GM19043 (cell line): ENCODE data around the gene SLC4A1.

Source experiments
- ATAC-seq: cut with Tn5 transposase; IDR thresholded peaks from one replicate; pipeline ENCODE4 v1.9.1; 2021; ENCODE audit warnings: low read depth; ENCODE audit not compliant: unreplicated experiment

Gene SLC4A1

DNA sequence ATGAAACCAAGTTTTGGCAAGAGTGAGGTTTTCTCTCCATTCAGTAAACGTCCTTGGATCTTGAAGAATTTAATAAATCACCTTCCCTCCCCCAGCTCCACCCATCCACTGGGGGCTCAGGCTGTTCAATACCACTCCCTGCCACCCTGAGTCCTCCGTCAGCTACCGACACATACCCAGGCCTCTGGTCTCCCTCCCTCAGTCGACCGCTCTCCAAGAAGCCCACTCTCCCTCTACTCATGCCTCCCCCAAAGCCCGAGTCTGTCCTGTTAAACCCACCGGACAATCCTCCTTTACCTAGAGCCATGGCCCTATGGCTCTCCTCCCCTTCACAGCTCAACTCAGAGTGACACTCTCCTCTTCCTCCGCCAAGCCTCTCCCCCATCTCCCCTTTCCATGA, 19.7 kb upstream of the SLC4A1 start:
- no peak for ATAC-seq

GRCh38 chr17:44284024-44284400, 16.1 kb upstream of the SLC4A1 start:
- no peak for ATAC-seq

- no peak for ATAC-seq
Observed at GRCh38 chr17:44283344-44284023, 15.5 kb upstream of the SLC4A1 start.

- ATAC-seq = no peak
Observed at GRCh38 chr17:44282264-44282663, 14.3 kb upstream of the SLC4A1 start.

- no peak for ATAC-seq
Observed at GRCh38 chr17:44281570-44281969, 13.6 kb upstream of the SLC4A1 start.

GRCh38 chr17:44280392-44280937, 12.5 kb upstream of the SLC4A1 start:
- no peak for ATAC-seq

GRCh38 chr17:44279666-44280391, 11.9 kb upstream of the SLC4A1 start:
- peak; percentile 66 for ATAC-seq

DNA sequence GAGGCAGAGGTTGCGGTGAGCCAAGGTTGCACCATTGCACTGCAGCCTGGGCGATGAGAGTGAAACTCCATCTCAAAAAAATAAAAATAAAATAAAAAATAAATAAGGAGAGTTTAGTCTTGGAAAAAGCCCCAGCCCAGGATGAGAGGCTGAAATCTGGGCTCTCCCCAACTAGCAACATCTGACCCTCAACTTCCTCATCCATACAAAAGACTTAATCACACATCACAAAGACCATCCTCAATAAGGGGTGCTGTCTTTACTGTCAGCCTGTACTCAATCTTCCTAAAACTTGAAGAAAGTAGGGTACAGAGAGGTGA, 11.4 kb upstream of the SLC4A1 start:
- no peak for ATAC-seq

DNA sequence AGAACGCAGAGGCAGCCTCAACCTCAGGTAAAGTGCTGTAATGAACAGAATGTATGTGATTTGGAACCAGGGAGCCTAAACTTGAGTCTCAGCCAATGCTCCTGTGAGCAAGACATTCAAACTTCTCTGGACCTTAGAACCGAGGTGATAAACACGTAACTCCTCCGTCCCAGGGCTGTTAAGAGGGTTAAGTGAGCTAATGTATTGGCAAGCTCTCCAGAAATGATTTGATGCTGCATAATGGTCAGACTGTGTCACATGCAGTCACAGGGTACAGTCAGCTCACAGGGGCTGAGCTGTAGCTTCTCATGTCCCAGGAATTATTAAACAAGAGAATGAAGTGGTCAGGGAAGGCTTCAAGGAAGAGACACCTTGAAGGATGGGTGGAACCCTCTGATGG, 10.0 kb upstream of the SLC4A1 start:
- no peak for ATAC-seq

DNA sequence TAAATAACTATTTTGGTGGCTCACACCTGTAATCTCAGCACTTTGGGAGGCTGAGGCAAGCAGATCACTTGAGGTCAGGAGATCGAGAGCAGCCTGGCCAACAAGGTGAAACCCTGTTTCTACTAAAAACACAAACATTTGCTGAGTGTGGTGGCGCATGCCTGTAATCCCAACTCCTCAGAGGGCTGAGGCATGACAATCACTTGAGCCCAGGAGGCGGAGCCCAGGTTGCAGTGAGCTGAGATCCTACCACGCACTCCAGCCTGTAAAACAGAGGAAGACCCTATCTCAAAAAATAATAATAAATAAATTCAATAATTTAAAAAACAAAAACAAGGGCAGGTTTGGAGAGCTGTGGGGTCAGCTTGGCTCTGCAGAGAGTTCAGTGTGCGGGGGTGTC, 5.7 kb upstream of the SLC4A1 start:
- ATAC-seq = no peak

DNA sequence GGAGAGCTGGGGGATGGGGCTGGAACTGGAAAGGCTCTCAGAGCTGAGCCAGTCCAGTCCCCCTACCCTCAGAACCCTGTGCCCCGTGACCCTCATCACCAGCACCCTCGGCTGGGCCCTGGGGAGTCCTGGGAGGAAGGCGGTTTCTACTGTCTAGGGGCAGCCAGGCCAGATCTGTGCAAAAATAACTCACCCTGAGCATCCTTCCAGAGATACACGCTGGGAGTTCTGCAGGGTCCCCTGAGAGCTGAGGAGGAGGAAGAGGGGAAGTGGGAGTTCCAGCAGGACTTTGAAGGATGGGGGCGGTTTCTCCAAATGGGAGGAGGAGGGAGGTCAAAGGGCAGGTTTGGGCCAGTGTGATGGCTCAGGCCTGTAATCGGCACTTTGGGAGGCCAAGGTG, 5.0 kb upstream of the SLC4A1 start:
- no peak for ATAC-seq

DNA sequence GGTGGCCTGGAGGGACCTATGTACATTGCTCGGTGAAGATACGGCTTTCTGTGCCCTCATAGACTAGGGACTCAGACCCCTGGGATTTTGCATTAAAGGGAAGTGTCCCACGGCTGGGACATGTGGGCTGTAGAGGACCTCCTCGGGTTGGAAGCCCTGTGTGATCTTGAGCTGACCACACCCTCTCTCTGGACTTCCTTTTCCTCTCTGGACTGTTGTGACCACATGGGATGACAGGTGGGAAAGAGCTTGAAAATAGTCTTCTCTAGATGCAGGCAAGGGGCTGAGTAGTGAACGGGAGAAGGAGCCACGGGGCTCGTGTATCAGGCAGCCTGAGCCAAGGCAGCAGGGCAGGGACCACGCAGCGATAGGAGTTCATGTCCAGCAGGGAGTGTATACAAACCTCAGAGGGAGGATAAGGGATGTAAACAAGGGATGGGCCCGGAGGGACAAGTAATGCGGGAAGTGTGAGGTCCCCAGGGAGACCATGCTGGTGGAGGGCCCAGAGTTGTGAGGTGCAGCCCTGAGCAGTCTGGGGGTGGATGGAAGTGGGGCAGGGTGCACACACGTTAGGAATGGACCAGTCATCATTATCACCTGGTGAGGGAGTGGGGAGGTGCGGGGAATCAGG, 4.5 kb upstream of the SLC4A1 start:
- no peak for ATAC-seq

DNA sequence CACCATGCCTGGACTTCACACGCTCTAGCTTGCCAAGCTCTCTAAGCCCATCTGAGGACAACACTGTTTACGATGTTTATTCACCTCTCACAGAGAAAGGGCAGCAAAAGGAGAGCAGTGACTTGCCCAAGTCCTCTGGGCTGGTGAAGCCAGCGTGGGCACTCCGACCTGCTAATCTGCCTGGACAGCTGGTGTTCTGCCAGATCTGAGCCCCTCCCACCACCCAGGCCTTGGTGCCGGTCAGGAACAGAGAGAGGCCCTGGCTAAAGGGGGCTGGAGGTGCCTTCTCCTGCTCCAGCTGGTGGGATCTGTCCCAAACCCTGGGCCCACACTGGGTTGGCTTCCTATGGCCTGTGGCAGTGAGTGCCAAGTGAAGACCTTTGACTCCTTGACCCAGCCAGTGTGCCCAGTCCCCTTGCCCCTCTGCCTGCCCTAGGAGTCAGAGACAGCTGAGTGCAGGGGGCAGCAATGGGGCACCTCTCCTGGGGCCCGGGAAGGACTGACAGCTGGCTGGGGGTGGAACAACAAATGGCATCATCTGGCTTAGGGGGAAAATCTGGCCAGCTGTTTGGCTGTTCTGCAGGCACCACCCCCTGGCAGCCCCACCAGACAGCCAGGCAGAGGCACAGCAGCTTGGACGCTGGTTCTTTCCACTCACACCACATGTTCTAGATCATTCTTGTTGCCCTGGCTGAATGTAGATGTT, 1.8 kb upstream of the SLC4A1 start:
- no peak for ATAC-seq

- ATAC-seq = no peak
Observed at GRCh38 chr17:44268709-44269534, 987 bp upstream of the SLC4A1 start.

GRCh38 chr17:44267165-44267455, 825 bp downstream of the SLC4A1 start:
- no peak for ATAC-seq

- no peak for ATAC-seq
Observed at GRCh38 chr17:44266402-44267164, 1.4 kb downstream of the SLC4A1 start.

DNA sequence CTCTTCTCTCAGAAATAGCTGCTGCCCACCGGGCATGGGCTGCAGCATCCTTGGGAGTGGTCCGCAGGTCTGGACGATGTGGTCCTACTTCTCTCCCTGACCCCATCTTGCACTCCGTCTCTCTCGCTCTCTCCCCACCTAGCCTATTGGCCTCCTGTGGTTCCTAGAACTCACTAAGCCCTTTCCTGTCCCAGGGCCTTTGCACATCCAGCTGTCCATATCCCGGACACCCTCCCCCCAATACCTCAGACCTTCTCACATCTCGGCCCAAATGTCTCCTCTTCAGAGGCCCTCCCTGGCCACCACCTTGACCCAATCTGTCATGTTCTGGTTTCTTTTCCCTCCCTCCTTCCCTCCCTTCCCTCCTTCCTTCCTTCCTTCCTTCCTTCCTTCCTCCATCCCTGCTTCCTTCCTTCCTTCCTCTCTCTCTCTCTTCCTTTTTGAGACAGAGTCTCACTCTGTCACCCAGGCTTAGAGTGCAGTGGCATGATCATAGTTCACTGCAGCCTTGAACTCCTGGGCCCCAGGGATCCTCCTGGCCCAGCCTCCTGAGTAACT, 4.5 kb downstream of the SLC4A1 start:
- no peak for ATAC-seq

- ATAC-seq = no peak
Observed at GRCh38 chr17:44262654-44263225, 5.2 kb downstream of the SLC4A1 start.

- no peak for ATAC-seq
Observed at GRCh38 chr17:44260296-44260695, 7.6 kb downstream of the SLC4A1 start.
